HG02938 (cell line): Measurements from ENCODE around the gene CTSZ.

Source experiments
- ATAC-seq: cut with Tn5 transposase; IDR thresholded peaks from one replicate; pipeline ENCODE4 v1.9.1; 2021; ENCODE audit warnings: mild to moderate bottlenecking, moderate library complexity; ENCODE audit not compliant: unreplicated experiment

CTSZ gene

DNA sequence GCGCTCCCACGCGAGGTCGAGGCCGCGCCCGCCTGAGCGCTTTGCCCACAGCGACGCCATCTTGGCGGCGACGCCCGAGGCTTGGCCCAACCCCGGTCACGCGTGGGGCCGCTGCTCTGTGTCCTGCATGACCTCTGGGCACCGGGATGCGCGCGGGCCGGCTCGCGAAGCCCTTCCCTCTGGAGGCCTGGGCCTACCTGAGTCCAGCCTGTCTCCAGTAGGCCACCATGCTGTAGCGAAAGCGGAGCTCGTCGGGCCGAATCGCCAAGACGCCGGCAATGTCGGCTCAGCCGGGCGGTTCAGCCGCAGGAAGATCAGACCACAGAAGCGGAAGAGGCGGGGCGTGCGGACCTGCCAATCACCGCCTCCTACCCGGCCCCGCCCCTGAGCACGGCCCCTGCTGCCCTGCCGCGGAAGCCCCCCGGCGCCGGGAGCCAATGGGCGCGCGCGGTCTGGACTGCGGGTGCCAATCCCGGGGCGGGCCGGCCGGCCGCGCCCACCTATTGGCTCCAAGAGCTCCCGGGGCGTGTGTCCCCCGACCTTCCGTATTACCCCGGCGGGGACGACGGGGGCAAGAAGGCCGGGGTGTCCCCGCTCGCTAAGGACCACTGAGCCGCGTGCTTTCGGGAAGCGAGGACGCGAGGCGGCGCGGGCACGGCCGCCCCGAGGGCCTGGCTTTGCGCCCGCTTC, 25.1 kb upstream of the CTSZ start, which contains the start of gene ATP5F1E:
Gene ATP5F1E (minus strand): TSS at position 313 of the 690 bp plus-strand sequence. CDS start 84 bp downstream, at position 229.
- peak; percentile 85 for ATAC-seq

- ATAC-seq: no peak
Observed at GRCh38 chr20:59031564-59032022, 24.5 kb upstream of the CTSZ start.

GRCh38 chr20:59030911-59031563, 24.0 kb upstream of the CTSZ start:
- no peak for ATAC-seq

- no peak for ATAC-seq
Observed at GRCh38 chr20:59028812-59029211, 21.8 kb upstream of the CTSZ start.

DNA sequence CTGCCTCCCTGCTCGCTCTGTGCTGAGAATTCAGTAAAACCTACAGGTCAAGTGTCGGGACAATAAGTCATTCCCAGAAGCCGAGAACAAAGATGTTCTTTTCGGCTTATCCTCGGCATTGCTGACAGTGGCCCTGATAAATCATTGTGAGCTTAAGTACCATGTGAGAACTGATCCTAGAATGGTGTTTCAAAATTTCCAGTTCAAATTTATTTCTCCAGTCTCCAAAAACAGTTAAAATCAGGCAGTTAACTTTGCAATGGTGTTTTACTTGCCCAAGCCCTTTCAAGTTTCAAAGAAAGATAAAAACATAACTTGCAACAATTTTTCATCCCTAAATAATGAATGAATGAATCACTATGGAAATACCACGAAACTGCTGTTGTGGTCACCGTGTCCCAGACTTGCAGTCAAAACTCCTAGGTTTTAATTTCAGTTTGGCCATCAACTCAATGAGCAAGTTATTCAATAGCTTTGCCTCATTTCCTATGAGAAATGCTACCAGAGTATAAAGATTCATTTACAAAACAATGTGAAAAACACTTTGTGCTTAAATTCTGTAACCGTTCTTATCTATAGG, 20.8 kb upstream of the CTSZ start:
- ATAC-seq: no peak

DNA sequence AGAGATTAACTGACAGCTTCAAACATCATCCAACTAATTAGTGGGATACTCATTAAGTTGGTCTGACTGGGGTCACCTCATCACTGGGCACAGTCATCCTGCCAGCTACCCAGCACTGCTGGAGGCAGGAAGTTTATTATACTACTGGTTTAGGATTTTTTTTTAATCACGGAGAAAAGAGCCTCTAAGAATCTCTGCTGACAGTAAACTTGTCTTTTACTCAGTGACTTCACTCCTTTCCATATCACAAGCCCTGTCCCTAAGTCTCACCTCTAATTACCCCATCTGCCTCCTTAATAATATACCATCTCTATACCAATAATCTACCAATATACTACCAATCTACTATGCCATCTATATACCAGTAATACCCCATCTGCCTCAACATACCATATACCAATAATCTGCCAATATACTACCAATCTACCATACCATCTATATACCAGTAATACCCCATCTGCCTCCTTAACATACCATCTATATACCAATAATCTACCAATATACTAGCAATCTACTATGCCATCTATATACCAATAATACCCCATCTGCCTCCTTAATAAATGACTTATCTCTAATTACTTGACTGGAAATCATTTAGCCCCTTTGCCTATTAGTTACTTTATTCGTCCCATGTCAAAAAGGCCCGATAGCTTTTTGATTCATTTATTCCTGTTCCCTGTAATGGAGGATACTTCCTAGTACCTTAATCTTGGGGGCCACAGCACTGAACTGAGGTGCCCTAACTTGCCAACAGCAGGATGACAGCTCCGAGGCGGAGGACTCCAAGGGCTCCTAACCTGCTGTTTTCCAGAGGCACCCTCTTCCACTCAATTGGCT, 20.1 kb upstream of the CTSZ start:
- ATAC-seq: no peak

GRCh38 chr20:59025511-59025910, 18.5 kb upstream of the CTSZ start:
- no peak for ATAC-seq

GRCh38 chr20:59025086-59025485, 18.0 kb upstream of the CTSZ start:
- no peak for ATAC-seq

GRCh38 chr20:59024111-59024530, 17.1 kb upstream of the CTSZ start:
- no peak for ATAC-seq

- no peak for ATAC-seq
Observed at GRCh38 chr20:59023616-59024015, 16.6 kb upstream of the CTSZ start.

GRCh38 chr20:59022754-59023153, 15.7 kb upstream of the CTSZ start:
- ATAC-seq: no peak

GRCh38 chr20:59020938-59021551, 14.0 kb upstream of the CTSZ start:
- no peak for ATAC-seq

- ATAC-seq: no peak
Observed at GRCh38 chr20:59019217-59019616, 12.2 kb upstream of the CTSZ start, which contains the start of gene TUBB1. TUBB1 (plus strand) TSS chr20:59019429; CDS start chr20:59019523, 94 bp downstream.

DNA sequence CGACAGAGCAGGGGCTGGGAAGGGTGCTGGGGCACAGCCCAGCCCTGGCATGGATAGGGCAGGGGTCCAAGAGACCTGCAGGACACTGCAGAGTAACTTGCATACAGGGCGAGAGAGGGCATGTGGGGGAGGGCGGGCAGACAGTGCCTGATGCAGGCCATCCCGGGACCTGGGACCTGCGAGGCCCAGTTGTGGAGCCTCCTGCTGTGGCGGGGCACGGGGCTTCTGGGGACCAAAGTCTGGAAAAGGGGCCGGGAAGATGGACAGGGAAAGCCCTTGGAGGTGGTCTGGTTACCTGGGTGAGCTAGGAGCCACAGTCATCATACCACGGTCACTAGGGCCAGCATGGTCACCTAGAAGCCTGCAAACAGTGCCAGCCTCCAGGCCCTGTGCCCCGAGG, 11.8 kb upstream of the CTSZ start:
- ATAC-seq: no peak

DNA sequence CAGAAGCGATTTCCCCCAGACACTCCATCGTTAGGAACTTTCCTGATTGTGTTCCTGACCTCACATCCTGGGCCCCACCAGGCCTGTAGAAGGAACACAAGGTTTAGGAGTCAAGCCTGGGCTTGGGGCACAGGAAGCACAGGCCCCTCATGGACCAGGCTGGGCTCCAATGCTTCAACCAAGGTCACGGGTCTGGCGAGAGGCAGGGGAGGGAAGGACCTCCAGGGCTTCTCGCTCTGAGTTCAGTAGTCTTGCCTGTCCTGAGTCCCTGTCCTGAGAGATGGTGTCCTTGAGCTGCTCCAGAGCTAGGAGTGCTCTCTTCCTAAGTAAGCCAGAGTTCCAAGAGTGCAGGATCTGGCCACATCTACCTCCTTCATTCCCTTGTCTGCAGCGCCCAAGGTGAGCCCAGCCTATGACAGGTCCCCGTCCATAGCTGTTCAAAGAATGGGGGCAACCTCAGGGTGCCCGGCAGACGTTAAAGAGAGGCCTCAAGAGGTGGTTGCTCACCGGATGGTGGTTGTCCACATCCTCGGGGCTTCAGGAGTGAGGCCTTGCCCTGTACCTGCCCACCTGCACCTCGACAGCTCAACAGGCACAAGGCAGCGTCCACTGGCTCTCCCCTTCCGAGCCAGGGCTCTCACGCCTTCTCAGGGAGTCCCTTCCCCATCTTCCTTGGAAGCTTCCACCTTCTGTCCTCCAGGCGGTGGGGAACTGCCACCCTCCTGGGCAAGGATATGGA, 10.6 kb upstream of the CTSZ start:
- no peak for ATAC-seq

DNA sequence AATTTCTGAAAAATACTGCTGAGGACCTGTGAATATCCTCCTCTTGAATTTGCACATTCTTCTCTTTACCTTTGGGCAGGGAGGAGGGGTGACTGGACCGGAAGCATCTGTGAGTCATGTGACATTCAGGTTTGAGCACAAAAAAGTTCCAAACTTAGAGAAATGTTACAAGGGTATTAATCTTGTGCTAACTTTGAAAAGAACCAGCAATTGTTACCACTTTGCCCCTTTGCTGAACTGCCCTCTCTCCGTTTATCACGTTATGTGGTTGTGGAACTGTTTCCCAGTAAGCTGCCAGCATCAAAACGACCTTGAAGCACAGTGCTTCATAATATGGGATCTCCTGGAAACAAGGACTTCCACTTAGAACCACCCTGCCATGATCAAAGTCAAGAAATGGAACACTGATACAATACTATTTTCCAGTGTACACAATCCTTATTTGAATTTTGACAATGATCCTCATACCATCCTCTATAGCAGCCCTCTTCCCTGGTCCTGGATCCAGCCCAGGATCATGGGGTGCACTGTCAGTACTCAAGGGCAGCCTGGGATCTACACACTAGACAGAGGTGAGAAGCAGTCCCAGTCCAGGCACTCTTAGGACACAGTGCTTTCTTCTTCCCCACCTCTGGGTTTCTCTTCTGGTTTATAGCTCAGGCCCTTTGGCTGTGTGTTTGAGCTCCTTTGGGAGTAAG, 9.9 kb upstream of the CTSZ start:
- ATAC-seq: no peak

DNA sequence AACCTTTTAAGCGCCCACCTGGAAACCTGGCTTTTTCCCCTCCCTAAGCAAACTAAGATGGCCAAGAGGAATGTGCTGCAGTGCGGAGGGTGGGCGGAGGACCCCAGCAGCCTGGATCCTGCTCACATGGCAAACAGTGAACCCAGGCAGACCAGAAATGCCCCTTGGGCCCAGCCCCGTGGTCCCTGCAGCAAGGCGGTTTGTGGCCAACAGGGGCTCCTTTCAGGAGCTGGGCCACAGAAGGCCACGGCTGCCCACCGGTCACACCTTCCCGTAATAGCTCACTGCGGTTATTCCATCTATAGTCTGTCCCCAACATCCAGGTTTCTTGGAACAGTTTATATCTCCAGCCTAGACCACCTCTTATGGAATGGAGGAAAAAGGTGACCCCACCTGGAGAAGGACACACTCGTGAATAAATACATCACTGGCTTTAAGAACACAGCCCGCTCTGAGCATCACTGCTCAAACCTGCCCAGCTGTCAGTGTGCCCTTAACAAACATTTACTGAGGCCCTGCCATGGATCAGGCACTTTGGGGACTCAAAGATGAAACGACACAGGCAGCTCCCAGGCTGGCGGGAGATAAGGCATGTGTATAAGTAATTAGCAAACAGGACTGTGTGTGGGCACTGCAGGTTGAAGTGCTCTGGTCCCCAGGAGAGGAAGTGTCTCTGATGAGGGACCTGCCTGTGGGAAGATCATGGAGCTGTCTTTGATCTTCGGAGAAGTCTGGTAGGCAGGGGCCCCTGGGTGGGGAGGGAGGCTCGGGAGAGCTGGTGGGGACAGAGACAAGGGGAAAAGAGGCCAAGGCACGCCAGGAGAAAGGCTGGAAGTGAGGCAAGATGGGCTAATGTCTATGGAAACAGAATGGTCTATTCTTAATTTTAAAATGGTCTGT, 9.0 kb upstream of the CTSZ start:
- no peak for ATAC-seq

DNA sequence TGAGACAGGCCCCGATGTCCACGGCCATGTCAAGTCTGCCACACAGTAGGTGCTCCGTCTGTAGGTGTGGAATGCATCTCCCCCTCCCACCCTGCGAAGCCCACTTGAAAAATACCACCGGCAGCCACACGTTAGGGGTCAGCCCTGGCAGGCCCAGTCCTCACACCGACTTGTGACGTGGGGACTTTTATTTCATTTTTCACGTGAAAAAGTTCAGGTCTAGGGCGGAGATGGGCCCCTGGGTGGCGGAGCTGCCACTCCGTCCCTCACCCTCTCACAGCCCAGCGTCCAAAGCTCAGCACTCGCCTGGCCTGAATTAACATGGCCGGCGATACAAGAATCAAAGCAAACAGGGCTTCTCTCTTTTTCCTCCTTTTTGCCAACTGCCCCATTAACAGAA, 8.4 kb upstream of the CTSZ start:
- no peak for ATAC-seq
